Posterior vena cava (tissue), 2 donors: ENCODE data around the gene RPS27L. TPM values are rescaled to one million over a fixed set of nuclear protein-coding genes. Genes with fewer than 3 reads are reported as not detected.
A peak's percentile ranks its signal among the peaks of the same experiment; 100 is the strongest.

Experiments used
- DNase-seq: peaks from one replicate; pipeline ENCODE4 v3.0.0-alpha.2; 2020; ENCODE audit warnings: low spot score
- intact Hi-C, 2 donors: fragments of 100-400 bp; cut with DNase I; formaldehyde crosslinking; loops; one replicate each; pipeline versions ENCODE4 v1.14.1 to v1.14.2; 2022 to 2023
- total RNA-seq, 2 donors: library from RNA; stranded (reverse); fragmentation: NEBNext Ultra II Directional; extraction: Animal tissue kit (Norgen Biotek cat#: 25700); gene quantifications; one replicate each; pipeline ENCODE4 v1.2.1, GENCODE V29; 2021
- donor health status: DM: yes; HTN: yes; CAD: no.
- donor health status: DM: yes; HTN: yes; CAD: no.

Gene RPS27L
- total RNA-seq, 2 donors from 2014 or later = 160 to 259 TPM

GRCh38 chr15:63188926-63189871, 31.9 kb upstream of the RPS27L start, which contains the start of gene RAB8B:
Gene RAB8B, plus strand, starts transcription at chr15:63189606. Its CDS starts 19 bp downstream, at chr15:63189625.
- DNase-seq = peak; percentile 100
- intact Hi-C loops = no loop called here

- no peak for DNase-seq
- intact Hi-C loops = no loop called here
Measured at GRCh38 chr15:63188247-63188925, 31.1 kb upstream of the RPS27L start.

GRCh38 chr15:63187589-63188226, 30.4 kb upstream of the RPS27L start:
- intact Hi-C loops = no loop called here

GRCh38 chr15:63186065-63186464, 28.8 kb upstream of the RPS27L start:
- intact Hi-C loops = no loop called here

More at GRCh38 chr15:63187589-63188226, 30.4 kb upstream of the RPS27L start:
- no peak for DNase-seq

GRCh38 chr15:63185206-63185605, 27.9 kb upstream of the RPS27L start:
- intact Hi-C loops = no loop called here

More at GRCh38 chr15:63186065-63186464, 28.8 kb upstream of the RPS27L start:
- no peak for DNase-seq

GRCh38 chr15:63181648-63182047, 24.4 kb upstream of the RPS27L start:
- no peak for DNase-seq
- intact Hi-C loops = no loop called here

More at GRCh38 chr15:63185206-63185605, 27.9 kb upstream of the RPS27L start:
- no peak for DNase-seq

GRCh38 chr15:63180746-63181145, 23.5 kb upstream of the RPS27L start:
- intact Hi-C loops = no loop called here

GRCh38 chr15:63178034-63178433, 20.8 kb upstream of the RPS27L start:
- DNase-seq = no peak
- intact Hi-C loops = no loop called here

More at GRCh38 chr15:63180746-63181145, 23.5 kb upstream of the RPS27L start:
- no peak for DNase-seq

GRCh38 chr15:63176302-63176701, 19.0 kb upstream of the RPS27L start:
- no peak for DNase-seq
- intact Hi-C loops = no loop called here

- intact Hi-C loops = no loop called here
- no peak for DNase-seq
Measured at GRCh38 chr15:63172851-63173451, 15.7 kb upstream of the RPS27L start.

- intact Hi-C loops = no loop called here
- no peak for DNase-seq
Measured at GRCh38 chr15:63172376-63172775, 15.1 kb upstream of the RPS27L start.

GRCh38 chr15:63169788-63170187, 12.5 kb upstream of the RPS27L start:
- no peak for DNase-seq
- intact Hi-C loops = loop anchor here in 1 of 2 donors (10.0 kb wide), 1 partner anchor 95 kb away; no protein-coding TSS in a partner anchor

- intact Hi-C loops = loop anchor here in 1 of 2 donors (10.0 kb wide), 1 partner anchor 99 kb away; no protein-coding TSS in a partner anchor
- no peak for DNase-seq
Measured at GRCh38 chr15:63166219-63166618, 8.9 kb upstream of the RPS27L start.

GRCh38 chr15:63165166-63165859, 8.0 kb upstream of the RPS27L start:
- intact Hi-C loops = loop anchor here in 1 of 2 donors (10.0 kb wide), 1 partner anchor 99 kb away; no protein-coding TSS in a partner anchor

GRCh38 chr15:63163217-63163616, 5.9 kb upstream of the RPS27L start:
- intact Hi-C loops = loop anchor here in 1 of 2 donors (10.0 kb wide), 1 partner anchor 102 kb away; no protein-coding TSS in a partner anchor
- no peak for DNase-seq

More at GRCh38 chr15:63165166-63165859, 8.0 kb upstream of the RPS27L start:
- DNase-seq = no peak

- no peak for DNase-seq
- intact Hi-C loops = loop anchor here in 1 of 2 donors (10.0 kb wide), 1 partner anchor 104 kb away; no protein-coding TSS in a partner anchor
Measured at GRCh38 chr15:63160638-63161037, 3.4 kb upstream of the RPS27L start.

GRCh38 chr15:63157891-63158431, 684 bp upstream of the RPS27L start:
- DNase-seq = no peak
- intact Hi-C loops = no loop called here

GRCh38 chr15:63156755-63157117, 541 bp downstream of the RPS27L start:
- intact Hi-C loops = no loop called here
- DNase-seq = no peak
